CD4-positive, alpha-beta T cell (primary cell): ENCODE results near the gene IL1R2. TPM values are rescaled to one million over a fixed set of nuclear protein-coding genes. Genes with fewer than 3 reads are reported as not detected.
A peak's percentile ranks its signal among the peaks of the same experiment; 100 is the strongest.

Experiments used
- ATAC-seq: fragments of 200-7000 bp; cut with Tn5 transposase; one replicate; pipeline ENCODE4 v1.10.0; 2022; ENCODE audit warnings: mild to moderate bottlenecking; ENCODE audit not compliant: poor library complexity
- CTCF ChIA-PET: fragments of 350-600 bp; sonication (Branson Sonifier 250); formaldehyde crosslinking; loops from one replicate; lab custom pipeline; 2021; ENCODE audit warnings: antibody characterized with exemption, inconsistent platforms; lab: Charles Lee
- POLR2A ChIA-PET: fragments of 350-600 bp; sonication (Branson Sonifier 250); formaldehyde crosslinking; loops from one replicate; lab custom pipeline; 2021; ENCODE audit warnings: antibody characterized with exemption, inconsistent platforms; lab: Charles Lee
- DNase-seq, 14 experiments: peaks; one replicate each; pipeline ENCODE4 v3.0.0-alpha.2; 2013 to 2020; ENCODE audit warnings: mixed read lengths in 2 of 14
- H3K27ac ChIP-seq, 2 donors: one replicate each; pipeline versions ENCODE4 v1.5.1 to v1.7.0; 2013; ENCODE audit warnings: low read length in 2 of 2, low read depth in 1 of 2, mild to moderate bottlenecking in 1 of 2
- H3K27me3 ChIP-seq, 2 experiments: 1 replicate in 1 of 2; 2 replicates in 1 of 2; pipeline versions ENCODE4 v1.6.1 to v1.7.0; 2013; ENCODE audit warnings: low read length in 2 of 2, control low read depth in 1 of 2, mild to moderate bottlenecking in 1 of 2, moderate library complexity in 1 of 2; ENCODE audit not compliant: insufficient read depth in 2 of 2, control insufficient read depth in 1 of 2
- H3K36me3 ChIP-seq: one replicate; pipeline ENCODE4 v1.6.1; 2013; ENCODE audit warnings: low read length, control low read depth; ENCODE audit not compliant: insufficient read depth
- H3K4me1 ChIP-seq: one replicate; pipeline ENCODE4 v1.6.1; 2013; ENCODE audit warnings: low read length, control low read depth; ENCODE audit not compliant: insufficient read depth
- H3K4me3 ChIP-seq: one replicate; pipeline ENCODE4 v1.5.1; 2013; ENCODE audit warnings: mild to moderate bottlenecking, low read length, moderate library complexity
- H3K9me3 ChIP-seq, 2 experiments: 1 replicate in 1 of 2; 2 replicates in 1 of 2; pipeline versions ENCODE4 v1.6.1 to v1.7.0; 2013; ENCODE audit warnings: low read length in 2 of 2, mild to moderate bottlenecking in 2 of 2, control low read depth in 1 of 2, moderate library complexity in 1 of 2; ENCODE audit not compliant: control insufficient read depth in 1 of 2, insufficient read depth in 1 of 2
- H3K27ac Mint-ChIP-seq: one replicate; pipeline ENCODE4 v1.8.0; 2020; ENCODE audit warnings: mixed read lengths
- H3K27me3 Mint-ChIP-seq: one replicate; pipeline ENCODE4 v1.8.0; 2021; ENCODE audit warnings: mixed read lengths
- H3K36me3 Mint-ChIP-seq: one replicate; pipeline ENCODE4 v1.8.0; 2021; ENCODE audit warnings: low read depth, mixed read lengths
- H3K4me1 Mint-ChIP-seq: one replicate; pipeline ENCODE4 v1.8.0; 2021; ENCODE audit warnings: low read depth, mixed read lengths
- H3K4me3 Mint-ChIP-seq: one replicate; pipeline ENCODE4 v1.8.0; 2020; ENCODE audit warnings: mild to moderate bottlenecking, mixed read lengths
- H3K9me3 Mint-ChIP-seq: one replicate; pipeline ENCODE4 v1.8.0; 2020; ENCODE audit warnings: mixed read lengths
- intact Hi-C, 2 experiments: fragments of 100-400 bp; cut with DNase I in 1 of 2; cut with micrococcal nuclease in 1 of 2; formaldehyde crosslinking; loops; one replicate each; pipeline versions ENCODE4 v1.15.1 to v1.9.0; 2023 to 2025; cut with DNase I, micrococcal nuclease
- total RNA-seq, 174 experiments: library from RNA in 2 of 174; stranded (reverse) in 2 of 174; gene quantifications; one replicate each; pipeline ENCODE4 v1.2.3 and lab custom pipeline; 2021 to 2026
- TF ChIP-seq, protein P1 (sequence below): fragments of 200-600 bp; IDR thresholded peaks from one replicate; pipeline ENCODE4 v1.8.0; 2022; ENCODE audit warnings: antibody characterized with exemption, mild to moderate bottlenecking

Gene IL1R2
- total RNA-seq, 2 experiments from 2014 or later: 0.31 to 0.47 TPM

GRCh38 chr2:101983928-101984327, 7.8 kb upstream of the IL1R2 start:
- H3K4me1 ChIP-seq: peaks cover 9% of the 10 kb centered on the region
- POLR2A ChIA-PET: no interaction called here
- H3K27me3 ChIP-seq: no peaks in the 10 kb centered on the region
- DNase-seq (no peak), ATAC-seq (no peak)
- no peaks in the 10 kb centered on the region for H3K36me3 ChIP-seq
- intact Hi-C loops: no loop called here
- no peak overlapping the region for H3K27ac ChIP-seq
- no peak overlapping the region for H3K4me3 ChIP-seq
- Mint-ChIP-seq H3K4me1 (peaks cover 20% of the 10 kb centered on the region), H3K27ac (no peak overlapping the region), H3K27me3 (no peaks in the 10 kb centered on the region), H3K4me3 (no peak overlapping the region), H3K36me3 (no peaks in the 10 kb centered on the region), H3K9me3 (no peaks in the 10 kb centered on the region)
- TF ChIP-seq, protein P1, sequence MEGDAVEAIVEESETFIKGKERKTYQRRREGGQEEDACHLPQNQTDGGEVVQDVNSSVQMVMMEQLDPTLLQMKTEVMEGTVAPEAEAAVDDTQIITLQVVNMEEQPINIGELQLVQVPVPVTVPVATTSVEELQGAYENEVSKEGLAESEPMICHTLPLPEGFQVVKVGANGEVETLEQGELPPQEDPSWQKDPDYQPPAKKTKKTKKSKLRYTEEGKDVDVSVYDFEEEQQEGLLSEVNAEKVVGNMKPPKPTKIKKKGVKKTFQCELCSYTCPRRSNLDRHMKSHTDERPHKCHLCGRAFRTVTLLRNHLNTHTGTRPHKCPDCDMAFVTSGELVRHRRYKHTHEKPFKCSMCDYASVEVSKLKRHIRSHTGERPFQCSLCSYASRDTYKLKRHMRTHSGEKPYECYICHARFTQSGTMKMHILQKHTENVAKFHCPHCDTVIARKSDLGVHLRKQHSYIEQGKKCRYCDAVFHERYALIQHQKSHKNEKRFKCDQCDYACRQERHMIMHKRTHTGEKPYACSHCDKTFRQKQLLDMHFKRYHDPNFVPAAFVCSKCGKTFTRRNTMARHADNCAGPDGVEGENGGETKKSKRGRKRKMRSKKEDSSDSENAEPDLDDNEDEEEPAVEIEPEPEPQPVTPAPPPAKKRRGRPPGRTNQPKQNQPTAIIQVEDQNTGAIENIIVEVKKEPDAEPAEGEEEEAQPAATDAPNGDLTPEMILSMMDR: no peak
- CTCF ChIA-PET: no interaction called here
- H3K9me3 ChIP-seq: peaks cover 0 to 5% of the 10 kb centered on the region in 2 experiments

GRCh38 chr2:101984656-101985055, 7.1 kb upstream of the IL1R2 start:
- intact Hi-C loops: no loop called here
- TF ChIP-seq, protein P1: no peak
- Mint-ChIP-seq H3K27me3 (no peaks in the 10 kb centered on the region), H3K4me1 (peaks cover 20% of the 10 kb centered on the region), H3K27ac (no peak overlapping the region), H3K36me3 (no peaks in the 10 kb centered on the region), H3K9me3 (no peaks in the 10 kb centered on the region), H3K4me3 (no peak overlapping the region)
- no peak for ATAC-seq
- Histone ChIP-seq H3K27me3 (no peaks in the 10 kb centered on the region), H3K4me1 (peaks cover 9% of the 10 kb centered on the region), H3K36me3 (no peaks in the 10 kb centered on the region), H3K4me3 (no peak overlapping the region), H3K27ac (no peak overlapping the region), H3K9me3 (peaks cover 0 to 5% of the 10 kb centered on the region in 2 experiments)
- ChIA-PET CTCF (no interaction called here), POLR2A (no interaction called here)
- no peak for DNase-seq

- POLR2A ChIA-PET: no interaction called here
- ATAC-seq (no peak), DNase-seq (no peak)
- Histone ChIP-seq H3K27me3 (no peaks in the 10 kb centered on the region), H3K36me3 (no peaks in the 10 kb centered on the region), H3K27ac (no peak overlapping the region), H3K4me1 (peaks cover 9% of the 10 kb centered on the region), H3K4me3 (no peak overlapping the region), H3K9me3 (peaks cover 0 to 2% of the 10 kb centered on the region in 2 experiments)
- H3K4me3 Mint-ChIP-seq: no peak overlapping the region
- no peaks in the 10 kb centered on the region for H3K27me3 Mint-ChIP-seq
- no peaks in the 10 kb centered on the region for H3K36me3 Mint-ChIP-seq
- peak overlapping the region; percentile 37 for H3K27ac Mint-ChIP-seq
- H3K4me1 Mint-ChIP-seq: peaks cover 20% of the 10 kb centered on the region
- intact Hi-C loops: no loop called here
- CTCF ChIA-PET: no interaction called here
- no peaks in the 10 kb centered on the region for H3K9me3 Mint-ChIP-seq
- TF ChIP-seq, protein P1: no peak
Measured at GRCh38 chr2:101985101-101985792, 6.5 kb upstream of the IL1R2 start.
